Kidney glomerular epithelial cell (primary cell): ENCODE results near the gene CCL18.
"Not testable (repeated sequence)": the region's sequence is repeated elsewhere in the genome, so short reads cannot be mapped to it uniquely, and the experiment has no call there.

Source experiments
- DNase-seq: peaks from one replicate; lab custom pipeline; 2025; lab: John Stamatoyannopoulos, UW

CCL18 gene

DNA sequence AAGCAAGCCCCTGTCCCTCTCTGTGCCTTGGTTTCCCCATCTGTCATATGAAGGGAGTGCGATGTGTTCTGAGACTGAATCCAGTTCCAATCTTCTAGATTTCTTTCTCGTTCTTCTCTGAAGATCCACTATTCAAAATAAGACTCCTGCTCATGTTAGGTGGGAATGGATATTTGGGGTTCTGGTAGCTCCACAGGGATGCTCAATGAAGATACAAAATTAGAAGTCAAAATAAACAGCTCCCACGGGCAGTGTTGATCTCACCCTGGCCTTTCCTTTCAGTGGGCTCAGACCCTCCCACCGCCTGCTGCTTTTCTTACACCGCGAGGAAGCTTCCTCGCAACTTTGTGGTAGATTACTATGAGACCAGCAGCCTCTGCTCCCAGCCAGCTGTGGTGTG lies 40.2 kb downstream of the CCL18 start:
- DNase-seq, result not testable (repeated sequence)

GRCh38 chr17:36104701-36105181 lies 40.7 kb downstream of the CCL18 start:
- no peak for DNase-seq

DNA sequence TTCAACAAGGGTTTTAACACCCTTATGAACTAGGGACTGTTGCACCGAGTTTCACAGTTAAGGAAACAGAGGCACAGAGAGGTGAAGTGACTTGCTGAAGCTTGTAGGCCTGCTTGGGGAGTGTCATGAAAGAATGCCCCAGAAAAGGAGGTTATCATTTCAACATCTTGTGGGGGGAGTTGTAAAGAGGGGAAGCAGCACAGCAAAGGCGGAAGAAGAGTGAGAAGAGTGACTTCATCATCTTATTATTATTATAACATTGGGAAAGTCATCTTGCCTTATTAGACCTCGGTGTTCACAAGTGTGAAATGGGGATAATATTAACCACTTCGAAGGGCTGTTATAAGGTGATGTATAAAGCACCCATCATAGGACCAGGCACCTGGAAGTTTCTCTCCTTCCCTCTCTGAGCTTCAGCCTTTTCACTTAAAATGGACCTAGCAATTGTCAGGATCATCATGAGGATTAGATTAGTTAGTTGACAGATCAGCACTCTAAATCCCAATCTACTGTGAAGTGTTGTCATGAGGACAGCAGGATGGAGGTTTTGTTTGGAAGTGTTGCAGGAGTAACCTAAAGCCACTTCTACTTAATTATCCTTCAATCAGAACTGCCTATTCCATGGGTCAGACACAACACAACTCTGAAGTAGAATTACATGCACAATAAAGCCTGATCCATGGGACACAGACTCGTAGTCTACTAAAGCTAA lies 41.9 kb downstream of the CCL18 start:
- no peak for DNase-seq

- no peak for DNase-seq
Measured at GRCh38 chr17:36106493-36106835, 42.4 kb downstream of the CCL18 start.

GRCh38 chr17:36107660-36108059 lies 43.6 kb downstream of the CCL18 start:
- no peak for DNase-seq

- not testable (repeated sequence) for DNase-seq
Measured at GRCh38 chr17:36108265-36108664, 44.2 kb downstream of the CCL18 start.

DNA sequence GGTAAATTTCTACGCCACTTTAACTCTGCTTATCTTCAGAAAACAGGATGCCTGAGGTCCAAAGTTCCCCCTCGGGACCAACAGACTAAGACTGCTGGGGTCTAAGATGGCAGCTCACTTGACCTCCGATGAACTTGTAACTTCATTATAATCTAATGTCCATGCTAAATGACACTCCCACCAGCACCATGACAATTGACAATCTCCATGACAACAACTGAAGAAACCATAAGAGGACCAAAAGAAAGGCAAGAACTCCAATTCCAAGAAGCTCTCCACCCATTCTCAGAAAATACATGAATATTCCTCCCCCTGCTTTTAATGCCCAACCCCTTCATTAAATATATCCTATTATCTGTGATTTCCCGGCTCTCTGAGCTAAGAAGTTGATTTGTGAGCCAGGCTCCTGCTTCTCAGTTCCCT lies 47.0 kb downstream of the CCL18 start:
- DNase-seq, result no peak

DNA sequence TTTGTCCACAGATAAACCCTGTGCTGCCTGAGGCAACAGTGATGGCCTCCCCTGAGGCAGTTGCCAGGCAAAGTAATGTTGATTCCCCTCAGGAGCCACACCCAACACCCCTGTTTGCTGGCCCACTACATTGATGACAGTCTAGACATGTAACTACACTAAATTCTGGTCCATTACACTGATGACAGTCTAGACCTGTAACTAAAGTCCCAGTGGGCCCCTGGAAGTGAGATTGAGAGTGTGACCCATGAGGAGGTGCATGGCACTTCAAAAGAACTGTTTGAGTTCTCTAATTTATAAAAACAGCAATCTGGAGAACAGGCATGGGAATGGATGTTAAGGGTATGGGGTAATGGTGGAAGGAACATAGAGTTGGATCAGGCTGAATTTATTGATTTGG lies 48.5 kb downstream of the CCL18 start:
- DNase-seq, result no peak

- not testable (repeated sequence) for DNase-seq
Measured at GRCh38 chr17:36113131-36113530, 49.1 kb downstream of the CCL18 start.

- DNase-seq, result not testable (repeated sequence)
Measured at GRCh38 chr17:36114971-36115648, 51.0 kb downstream of the CCL18 start.

GRCh38 chr17:36115649-36115977 lies 51.5 kb downstream of the CCL18 start:
- not testable (repeated sequence) for DNase-seq

DNA sequence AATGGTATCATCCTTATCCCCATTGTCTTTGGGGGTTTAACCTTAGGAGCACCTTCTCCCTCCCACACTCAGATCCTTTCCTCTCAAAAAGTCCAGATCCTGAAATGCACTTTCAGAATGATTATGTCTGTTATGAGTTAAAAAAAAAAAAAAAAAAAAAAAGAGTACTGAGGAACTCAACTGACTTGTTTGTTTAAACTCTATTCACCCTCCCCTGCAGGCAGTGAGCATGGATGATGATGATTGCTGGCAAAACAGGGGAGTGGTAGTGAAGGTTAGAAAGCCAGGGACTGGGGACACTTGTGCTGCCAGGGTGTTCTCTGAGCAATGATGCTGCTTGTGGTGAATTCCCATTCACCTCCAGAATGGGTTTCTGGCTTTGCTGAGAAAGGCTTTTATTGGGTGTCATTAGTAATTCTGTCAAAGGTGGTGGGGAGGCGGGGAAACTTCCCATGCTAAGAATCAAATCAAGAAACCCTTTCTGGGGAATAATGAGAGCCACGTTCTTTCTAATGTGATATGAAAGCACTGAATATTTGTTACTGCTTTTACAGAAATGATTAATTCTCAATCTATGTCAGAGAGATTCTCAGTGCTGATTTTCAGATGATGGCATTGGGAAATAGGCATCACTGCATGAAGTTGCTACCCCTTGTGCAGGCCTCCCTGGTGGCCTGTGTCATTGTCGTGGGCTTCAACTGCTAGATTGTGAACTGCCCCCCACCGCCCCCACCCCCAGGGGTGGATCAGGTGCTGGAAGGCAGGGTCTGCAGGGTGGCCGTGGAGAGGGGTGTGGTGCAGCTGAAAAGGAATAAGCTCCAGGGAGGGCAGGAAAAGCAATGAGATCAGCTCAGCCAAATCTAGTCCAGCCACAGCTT lies 53.7 kb downstream of the CCL18 start:
- DNase-seq, result no peak

DNA sequence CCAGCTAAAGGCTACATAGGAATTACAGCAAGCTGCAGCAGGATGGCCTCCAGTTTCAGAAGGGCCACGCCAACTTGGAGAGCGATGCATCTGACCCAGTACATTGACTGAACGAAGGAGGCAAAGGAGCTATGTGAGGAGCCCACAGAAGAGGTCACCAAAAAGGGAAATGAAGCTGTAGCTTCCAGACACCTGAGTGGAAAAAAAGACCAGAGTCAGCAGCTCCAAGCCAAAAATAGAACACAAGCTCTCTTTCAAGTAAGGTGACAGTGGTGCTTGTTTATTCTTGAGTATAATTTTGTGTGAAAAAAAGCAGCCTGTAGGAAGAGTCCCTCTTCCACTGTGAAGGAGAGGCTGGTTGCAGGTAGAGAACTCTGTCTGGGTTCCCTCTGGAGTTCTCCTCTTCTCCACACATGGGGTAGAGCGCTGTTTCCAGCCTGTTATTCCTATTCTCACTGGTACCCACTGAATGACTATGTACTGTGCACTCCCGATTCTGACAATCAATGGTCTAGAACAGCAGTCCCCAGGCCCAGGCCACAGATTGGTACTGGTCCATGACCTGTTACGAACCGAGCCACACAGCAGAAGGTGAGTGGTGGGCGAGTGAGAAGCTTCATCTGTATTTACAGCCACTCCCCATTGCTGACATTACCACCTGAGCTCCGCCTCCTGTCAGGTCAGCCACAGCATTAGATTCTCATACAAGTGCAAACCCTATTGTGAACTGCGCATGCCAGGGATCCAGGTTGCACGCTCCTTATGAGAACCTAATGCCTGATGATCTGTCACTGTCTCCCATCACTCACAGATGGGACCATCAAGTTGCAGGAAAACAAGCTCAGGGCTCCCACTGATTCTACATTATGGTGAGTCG lies 54.6 kb downstream of the CCL18 start:
- DNase-seq, result no peak

GRCh38 chr17:36120221-36120620 lies 56.1 kb downstream of the CCL18 start:
- no peak for DNase-seq

DNA sequence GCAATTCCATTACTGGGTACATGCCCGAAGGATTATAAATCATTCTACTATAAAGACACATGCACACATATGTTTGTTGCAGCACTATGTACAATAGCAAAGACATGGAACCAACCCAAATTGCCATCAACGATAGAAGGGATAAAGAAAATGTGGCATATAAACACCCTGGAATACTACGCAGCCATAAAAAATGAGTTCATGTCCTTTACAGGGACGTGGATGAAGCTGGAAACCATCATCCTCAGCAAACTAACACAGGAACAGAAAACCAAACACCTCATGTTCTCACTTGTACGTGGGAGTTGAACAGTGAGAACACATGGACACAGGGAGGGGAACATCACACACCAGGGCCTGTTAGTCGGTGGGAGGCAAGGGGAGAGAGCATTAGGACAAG lies 57.0 kb downstream of the CCL18 start:
- not testable (repeated sequence) for DNase-seq
